ENCODE measurements around the gene IGFBP6.

The IGFBP6 gene

DNA sequence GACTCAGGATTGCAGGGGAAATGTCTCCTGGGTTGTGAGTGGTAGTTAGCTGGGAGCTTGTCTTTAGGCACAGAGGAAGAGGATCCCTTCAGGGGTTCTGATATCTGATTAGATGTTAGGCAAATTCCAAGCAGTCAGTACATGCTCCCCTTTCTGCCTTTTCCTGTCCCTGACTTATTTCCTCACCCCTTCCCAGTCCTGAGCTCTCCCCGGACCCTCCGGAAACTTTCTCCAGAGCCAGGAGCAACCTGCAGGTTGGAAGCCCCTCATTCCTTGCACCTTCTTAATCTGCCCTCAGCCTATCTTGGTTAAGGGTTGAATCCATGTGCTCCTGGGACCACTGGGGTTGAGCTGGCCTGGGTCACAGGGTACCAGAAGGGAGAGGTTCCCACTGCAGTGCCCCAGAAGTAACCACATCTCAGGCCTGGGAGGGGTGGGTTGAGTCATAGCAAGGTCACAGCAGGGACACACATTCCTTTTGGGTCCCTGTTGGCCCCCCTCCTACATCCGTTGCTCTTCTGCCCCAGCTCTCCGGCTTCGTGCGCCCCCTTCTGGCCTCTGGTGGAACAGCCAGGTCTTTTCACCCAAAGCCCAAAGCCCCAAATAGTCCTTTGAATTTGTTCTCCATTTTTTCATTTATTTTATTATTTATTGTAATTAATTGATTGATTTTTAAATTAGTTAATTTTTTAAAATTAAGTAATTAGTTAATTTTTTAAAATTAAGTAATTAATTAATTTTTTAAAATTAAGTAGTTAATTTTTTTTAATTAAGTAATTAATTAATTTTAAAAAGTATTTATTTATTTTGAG is 1.8 kb downstream of the IGFBP6 start:
- TF ChIP-seq, protein P1, sequence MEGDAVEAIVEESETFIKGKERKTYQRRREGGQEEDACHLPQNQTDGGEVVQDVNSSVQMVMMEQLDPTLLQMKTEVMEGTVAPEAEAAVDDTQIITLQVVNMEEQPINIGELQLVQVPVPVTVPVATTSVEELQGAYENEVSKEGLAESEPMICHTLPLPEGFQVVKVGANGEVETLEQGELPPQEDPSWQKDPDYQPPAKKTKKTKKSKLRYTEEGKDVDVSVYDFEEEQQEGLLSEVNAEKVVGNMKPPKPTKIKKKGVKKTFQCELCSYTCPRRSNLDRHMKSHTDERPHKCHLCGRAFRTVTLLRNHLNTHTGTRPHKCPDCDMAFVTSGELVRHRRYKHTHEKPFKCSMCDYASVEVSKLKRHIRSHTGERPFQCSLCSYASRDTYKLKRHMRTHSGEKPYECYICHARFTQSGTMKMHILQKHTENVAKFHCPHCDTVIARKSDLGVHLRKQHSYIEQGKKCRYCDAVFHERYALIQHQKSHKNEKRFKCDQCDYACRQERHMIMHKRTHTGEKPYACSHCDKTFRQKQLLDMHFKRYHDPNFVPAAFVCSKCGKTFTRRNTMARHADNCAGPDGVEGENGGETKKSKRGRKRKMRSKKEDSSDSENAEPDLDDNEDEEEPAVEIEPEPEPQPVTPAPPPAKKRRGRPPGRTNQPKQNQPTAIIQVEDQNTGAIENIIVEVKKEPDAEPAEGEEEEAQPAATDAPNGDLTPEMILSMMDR (conservative IDR thresholded peaks at IDR 0.05): peak; percentile 98
- H3K27ac ChIP-seq: no peak overlapping the region

DNA sequence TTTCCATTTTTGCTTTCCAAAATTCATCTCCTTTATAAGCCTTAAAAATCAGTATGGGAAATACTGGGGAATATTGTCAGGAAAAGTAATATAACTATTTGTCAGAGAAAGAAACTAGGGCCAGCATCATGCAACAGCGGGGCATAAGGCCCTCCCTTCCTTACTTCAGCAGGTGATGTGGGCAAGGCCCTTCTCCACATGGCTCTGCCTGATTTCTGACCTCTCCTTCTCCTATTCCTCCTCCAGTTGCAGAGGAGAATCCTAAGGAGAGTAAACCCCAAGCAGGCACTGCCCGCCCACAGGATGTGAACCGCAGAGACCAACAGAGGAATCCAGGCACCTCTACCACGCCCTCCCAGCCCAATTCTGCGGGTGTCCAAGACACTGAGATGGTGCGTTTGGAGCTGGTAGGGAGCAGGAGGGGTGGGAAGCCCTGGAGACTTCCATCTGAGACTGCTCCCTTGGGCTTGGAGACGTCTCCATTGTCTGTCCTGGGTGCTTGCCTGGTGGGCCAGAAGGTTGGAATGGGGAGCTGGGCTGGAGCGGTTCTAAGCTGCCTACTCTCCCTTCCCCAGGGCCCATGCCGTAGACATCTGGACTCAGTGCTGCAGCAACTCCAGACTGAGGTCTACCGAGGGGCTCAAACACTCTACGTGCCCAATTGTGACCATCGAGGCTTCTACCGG is 3.1 kb downstream of the IGFBP6 start:
- H3K27ac ChIP-seq: no peak overlapping the region
- TF ChIP-seq, protein P1 (conservative IDR thresholded peaks at IDR 0.05): no peak

DNA sequence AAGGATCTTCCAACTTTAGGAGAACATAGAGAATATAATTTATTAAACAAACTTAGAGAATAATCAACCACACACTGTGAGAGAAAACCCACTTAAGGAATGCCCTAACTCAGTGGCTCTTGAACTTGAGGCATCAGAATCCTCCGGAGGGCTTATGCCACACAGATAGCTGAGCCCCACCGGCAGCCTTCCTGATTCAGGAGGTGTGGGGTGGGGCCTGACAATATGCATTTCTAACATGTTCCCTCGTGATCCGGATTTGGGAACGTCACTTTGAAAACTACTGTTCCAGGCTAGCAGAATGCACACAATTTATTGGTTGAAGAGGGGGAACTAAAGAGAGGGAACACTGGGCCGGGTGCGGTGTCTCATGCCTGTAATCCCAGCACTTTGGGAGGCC is 3.8 kb downstream of the IGFBP6 start:
- TF ChIP-seq, protein P1 (conservative IDR thresholded peaks at IDR 0.05): no peak
- H3K27ac ChIP-seq: no peak overlapping the region

DNA sequence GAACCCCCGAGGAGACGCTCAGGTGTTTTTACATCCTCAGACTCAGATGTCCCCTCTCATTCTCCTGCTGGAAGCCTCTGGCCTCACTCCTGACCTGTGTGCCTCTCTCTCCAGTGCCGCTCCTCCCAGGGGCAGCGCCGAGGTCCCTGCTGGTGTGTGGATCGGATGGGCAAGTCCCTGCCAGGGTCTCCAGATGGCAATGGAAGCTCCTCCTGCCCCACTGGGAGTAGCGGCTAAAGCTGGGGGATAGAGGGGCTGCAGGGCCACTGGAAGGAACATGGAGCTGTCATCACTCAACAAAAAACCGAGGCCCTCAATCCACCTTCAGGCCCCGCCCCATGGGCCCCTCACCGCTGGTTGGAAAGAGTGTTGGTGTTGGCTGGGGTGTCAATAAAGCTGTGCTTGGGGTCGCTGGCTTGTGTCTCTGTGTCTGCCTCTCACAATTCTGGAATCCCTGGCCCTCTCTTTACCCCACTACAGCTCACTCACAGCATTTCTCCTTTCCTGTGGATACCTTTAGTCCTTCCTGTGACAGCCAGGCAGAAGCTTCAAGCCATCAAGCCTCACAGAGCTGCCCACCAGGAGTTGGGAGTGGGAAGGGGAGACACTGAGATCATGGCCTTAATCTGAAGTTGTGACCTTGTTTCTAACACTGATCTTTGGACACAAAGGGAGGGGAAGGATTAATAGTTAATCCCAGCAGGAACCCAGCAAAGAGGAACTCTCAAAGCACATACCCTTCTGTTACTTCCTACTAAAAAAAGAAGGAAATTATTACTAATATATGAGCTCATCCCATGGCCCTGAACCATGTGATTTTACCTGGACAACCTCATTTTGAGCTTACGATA is 4.7 kb downstream of the IGFBP6 start:
- TF ChIP-seq, protein P1 (conservative IDR thresholded peaks at IDR 0.05): no peak
- H3K27ac ChIP-seq: no peak overlapping the region

DNA sequence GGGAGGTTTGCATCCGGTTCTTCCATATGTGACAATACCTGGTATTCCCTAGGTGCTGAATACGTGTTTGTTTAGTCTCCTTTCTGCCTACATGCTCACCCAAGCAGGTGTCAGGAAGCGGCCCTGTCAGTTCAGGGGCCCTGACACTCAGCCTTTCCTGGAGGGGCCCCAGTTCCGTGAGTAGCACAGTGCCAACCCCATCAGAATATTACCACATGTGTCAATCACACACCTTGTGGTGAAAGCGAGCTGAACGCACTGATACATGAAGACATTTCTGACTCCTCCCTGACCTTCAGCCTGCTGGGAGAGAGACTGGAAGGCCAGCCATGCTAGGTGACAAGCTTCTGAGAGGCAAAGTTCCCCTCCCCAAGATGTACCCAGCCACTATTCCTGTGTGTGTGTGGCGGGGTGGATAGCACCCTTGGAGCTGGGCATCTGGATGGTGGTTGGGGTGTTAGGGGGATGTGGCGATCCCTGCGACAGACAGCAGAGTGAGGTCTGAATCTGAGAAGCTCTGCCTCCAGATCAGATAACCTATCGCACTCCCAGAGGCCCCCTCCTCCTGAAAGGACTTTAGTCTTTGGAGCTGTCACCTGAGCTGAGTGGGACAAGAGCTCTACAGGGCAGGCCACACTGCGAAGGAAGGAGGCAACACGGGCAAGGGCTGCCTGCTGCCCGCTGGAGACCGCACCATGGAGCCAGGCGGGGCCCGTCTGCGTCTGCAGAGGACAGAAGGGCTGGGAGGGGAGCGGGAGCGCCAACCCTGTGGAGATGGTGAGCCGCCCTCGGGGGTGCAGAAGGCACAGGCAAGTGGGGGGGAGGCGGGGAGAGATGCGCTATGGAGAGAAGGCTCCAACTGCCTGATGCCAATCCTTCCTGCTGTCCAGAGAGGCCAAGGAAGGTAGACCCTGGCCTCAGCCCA is 5.7 kb downstream of the IGFBP6 start, which contains the start of gene SOAT2:
Gene SOAT2 (plus strand): TSS at position 604 of the 925 bp plus-strand sequence. CDS start 92 bp downstream, at position 696.
- H3K27ac ChIP-seq: no peak within 1 kb of the TSS

DNA sequence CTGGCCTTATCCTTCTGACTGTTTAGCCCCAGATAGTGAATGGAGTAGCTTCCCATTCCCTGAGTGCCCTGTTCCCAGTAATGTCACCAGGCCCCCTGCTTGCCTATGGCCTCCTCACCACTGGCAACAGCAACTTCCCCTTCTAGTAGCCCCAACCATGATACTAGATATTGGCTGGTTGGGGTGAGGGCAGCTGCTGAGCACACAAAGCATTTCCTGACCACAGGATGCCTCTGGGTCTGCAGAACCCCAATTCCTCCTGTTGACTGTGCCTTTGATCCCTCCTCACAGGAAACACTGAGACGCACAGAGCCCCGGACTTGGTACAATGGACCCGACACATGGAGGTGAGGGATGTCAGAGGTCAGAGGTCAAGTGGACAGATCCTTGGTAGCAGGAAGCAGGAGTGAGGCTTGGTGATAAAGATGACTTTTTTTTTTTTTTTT is 6.4 kb downstream of the IGFBP6 start:
- TF ChIP-seq, protein P1 (conservative IDR thresholded peaks at IDR 0.05): no peak
- H3K27ac ChIP-seq: no peak overlapping the region

More for the DNA sequence above, 5.7 kb downstream of the IGFBP6 start, which contains the start of gene SOAT2:
- TF ChIP-seq, protein P1 (conservative IDR thresholded peaks at IDR 0.05): no peak

All from VCaP (cell line).